GM19099 (cell line): ENCODE results near the gene ADAMTS5.

Experiments
- POLR2A ChIP-seq: IDR thresholded peaks from 3 replicates; pipeline ENCODE4 v1.6.1; 2011; ENCODE audit warnings: low read depth; ENCODE audit not compliant: insufficient read length; ENCODE audit errors: extremely low read depth

The ADAMTS5 gene

GRCh38 chr21:26967062-26967913 is at the start of gene ADAMTS5:
Gene ADAMTS5, minus strand, starts transcription at chr21:26967088. Its CDS starts 697 bp downstream, at chr21:26966391.
- TF ChIP-seq POLR2A: no peak

GRCh38 chr21:27001526-27001925 is 34.6 kb upstream of the ADAMTS5 start:
- no peak for TF ChIP-seq POLR2A

DNA sequence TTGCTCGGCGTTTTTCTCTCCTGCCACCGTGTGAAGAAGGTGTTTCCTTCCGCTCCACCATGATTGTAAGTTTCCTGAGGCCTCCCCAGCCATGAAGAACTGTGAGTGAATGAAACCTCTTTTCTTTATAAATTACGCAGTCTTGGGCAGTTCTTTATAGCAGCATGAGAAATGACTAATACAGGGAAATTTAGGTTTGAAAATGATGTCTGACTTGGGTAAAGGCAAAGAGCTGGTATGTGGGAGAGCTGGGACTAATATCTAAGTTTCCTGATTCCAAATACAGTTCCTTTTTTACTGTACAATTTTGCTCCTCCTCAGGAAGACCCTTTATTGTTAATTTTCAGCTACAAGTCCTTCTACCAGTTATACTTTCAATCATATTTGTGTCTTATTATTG is 16.7 kb upstream of the ADAMTS5 start:
- TF ChIP-seq POLR2A: no peak

- TF ChIP-seq POLR2A: no peak
Observed at GRCh38 chr21:26982767-26983166, 15.9 kb upstream of the ADAMTS5 start.

- TF ChIP-seq POLR2A: no peak
Observed at GRCh38 chr21:26977746-26978145, 10.9 kb upstream of the ADAMTS5 start.

DNA sequence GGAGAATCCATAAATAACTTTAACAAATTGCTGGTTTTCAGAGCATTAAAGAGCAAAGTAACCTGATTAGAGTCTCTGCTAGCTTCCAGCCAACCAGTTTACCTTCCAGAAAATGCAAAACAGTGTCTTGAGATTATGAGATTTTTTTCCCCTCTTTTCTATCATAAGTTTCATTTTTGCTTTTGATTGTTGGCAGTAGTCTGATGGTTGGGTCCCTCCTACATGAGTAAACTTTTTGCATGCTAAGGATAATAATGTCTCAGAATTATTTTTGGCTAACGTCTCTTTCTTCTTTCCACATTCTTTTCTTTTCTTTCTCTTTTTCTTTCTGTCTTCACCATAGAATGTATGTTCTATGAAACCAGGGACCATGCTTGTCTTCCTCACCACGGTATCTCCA is 6.3 kb upstream of the ADAMTS5 start:
- no peak for TF ChIP-seq POLR2A

DNA sequence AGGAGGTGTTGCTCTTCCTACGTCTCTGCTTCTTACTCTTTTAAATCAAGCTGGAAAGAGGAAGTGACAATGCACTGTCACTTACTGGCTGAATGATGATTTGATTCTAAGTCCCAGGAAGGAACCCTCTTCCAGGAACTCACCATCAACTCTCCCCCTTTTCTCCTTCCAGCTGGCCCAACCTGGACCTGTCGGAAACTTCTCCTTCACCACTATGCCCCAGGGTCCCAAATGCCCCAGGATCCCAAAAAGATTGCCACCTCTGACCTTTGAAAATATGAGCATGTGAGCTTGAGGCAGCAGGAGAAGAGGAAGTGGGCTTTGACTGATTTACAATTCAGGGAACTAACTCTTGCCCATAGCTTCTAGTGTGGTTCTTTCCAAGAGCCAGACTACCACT is 5.3 kb upstream of the ADAMTS5 start:
- no peak for TF ChIP-seq POLR2A

GRCh38 chr21:26969971-26970725 is 3.3 kb upstream of the ADAMTS5 start:
- no peak for TF ChIP-seq POLR2A

GRCh38 chr21:26966649-26967061 is 233 bp downstream of the ADAMTS5 start:
- no peak for TF ChIP-seq POLR2A

- no peak for TF ChIP-seq POLR2A
Observed at GRCh38 chr21:26965907-26966581, 844 bp downstream of the ADAMTS5 start.

DNA sequence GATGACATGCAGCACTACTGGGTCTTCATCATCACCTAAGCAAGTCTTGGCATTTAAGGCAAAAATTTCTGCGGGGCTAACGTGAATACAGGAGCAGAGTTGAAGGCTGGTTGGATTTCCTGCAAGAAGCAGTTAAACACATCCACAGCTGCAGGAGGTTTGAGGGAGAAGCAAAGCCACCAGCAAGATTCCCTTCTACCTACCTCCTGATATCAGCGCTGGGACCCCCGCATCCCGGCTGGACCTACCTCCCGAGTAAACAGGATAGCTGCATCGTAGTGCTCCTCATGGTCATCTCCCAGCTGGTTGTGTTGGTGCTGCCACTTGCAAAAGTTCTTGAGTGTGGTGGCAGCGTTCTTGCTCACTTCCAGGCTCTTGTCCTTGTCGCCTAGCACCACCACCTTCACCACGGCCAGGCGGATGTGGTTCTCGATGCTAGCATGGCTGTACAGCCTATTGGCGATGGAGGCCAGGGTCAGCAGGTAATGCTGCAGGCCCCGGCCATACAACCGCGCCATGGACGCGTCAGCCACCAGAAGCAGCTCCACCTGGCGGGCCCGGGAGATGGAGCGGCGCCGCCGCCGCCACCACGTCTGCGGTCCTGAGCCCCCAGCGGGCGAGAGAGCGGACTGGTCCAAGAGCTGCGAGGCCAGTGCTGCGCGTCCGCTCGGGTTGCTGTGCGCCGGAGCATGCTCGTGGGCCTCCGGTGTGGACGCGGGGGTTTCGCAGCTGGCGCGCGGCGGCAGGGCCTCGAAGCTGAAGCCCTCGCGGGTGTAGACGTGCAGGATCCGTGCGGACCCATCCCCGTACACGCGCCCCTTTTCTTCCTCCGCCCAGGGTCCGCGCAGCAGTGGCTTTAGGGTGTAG is 1.6 kb downstream of the ADAMTS5 start:
- no peak for TF ChIP-seq POLR2A

- TF ChIP-seq POLR2A: no peak
Observed at GRCh38 chr21:26964170-26964778, 2.6 kb downstream of the ADAMTS5 start.

- no peak for TF ChIP-seq POLR2A
Observed at GRCh38 chr21:26962621-26963181, 4.2 kb downstream of the ADAMTS5 start.

GRCh38 chr21:26961698-26962097 is 5.2 kb downstream of the ADAMTS5 start:
- TF ChIP-seq POLR2A: no peak
